ENCODE measurements around the gene EXOC3.

GRCh38 chr5:404666-405241 is 38.2 kb upstream of the EXOC3 start:
- TF ChIP-seq CTCF (IDR thresholded peaks at IDR 0.05), result no peak
- no peak for TF ChIP-seq POLR2AphosphoS5 (IDR thresholded peaks at IDR 0.05)

Data from breast epithelium (tissue), 3 donors.